ENCODE results near the gene NUTM1.
"Not testable (repeated sequence)": the region's sequence is repeated elsewhere in the genome, so short reads cannot be mapped to it uniquely, and the experiment has no call there.

Gene NUTM1

GRCh38 chr15:34348735-34349300 is 5.7 kb downstream of the NUTM1 start (continued):
- TF ChIP-seq REST (tag by site-specific recombination; IDR thresholded peaks at IDR 0.05) (no peak), ZNF645 (tag by site-specific recombination; IDR thresholded peaks at IDR 0.05) (no peak), ZNF529 (tag by site-specific recombination; IDR thresholded peaks at IDR 0.05; ENCODE audit: insufficient replicate concordance) (no peak), ZNF48 (tag by site-specific recombination; IDR thresholded peaks at IDR 0.05) (no peak), GLIS1 (tag by site-specific recombination; IDR thresholded peaks at IDR 0.05) (no peak), ZNF37A (tag by site-specific recombination; IDR thresholded peaks at IDR 0.05) (no peak), KLF1 (tag by site-specific recombination; IDR thresholded peaks at IDR 0.05) (no peak), GLI2 (tag by site-specific recombination; IDR thresholded peaks at IDR 0.05; ENCODE audit: borderline replicate concordance, low read depth) (no peak), ZBTB7A (tag by site-specific recombination; IDR thresholded peaks at IDR 0.05; ENCODE audit: low read depth) (no peak), ZNF629 (tag by site-specific recombination; IDR thresholded peaks at IDR 0.05) (no peak)

GRCh38 chr15:34349769-34350168 is 6.7 kb downstream of the NUTM1 start:
- Histone ChIP-seq H3K4me3 (ENCODE audit: low read depth, low read length) (no peak overlapping the region), H3K9me3 (ENCODE audit: control insufficient read depth, insufficient read depth, low read depth, low read length) (no peaks in the 10 kb centered on the region), H3K27ac (ENCODE audit: extremely low read depth, low read depth, low read length) (no peak overlapping the region), H3K36me3 (ENCODE audit: control insufficient read depth in 2 of 2, insufficient read depth in 1 of 2, low read length in 2 of 2) (no peaks in the 10 kb centered on the region), H3K4me1 (ENCODE audit: control insufficient read depth, insufficient read depth, low read length) (no peaks in the 10 kb centered on the region)
- ChIA-PET CTCF (interaction anchor here (0.6 to 0.9 kb wide), 2 partner anchors 19 to 108 kb away, joined by 3 read pairs; no protein-coding TSS in a partner anchor), POLR2A (no interaction called here)
- TF ChIP-seq ZNF174 (tag by site-specific recombination; IDR thresholded peaks at IDR 0.05) (no peak), ZNF449 (tag by site-specific recombination; IDR thresholded peaks at IDR 0.05) (no peak), ZNF146 (tag by site-specific recombination; IDR thresholded peaks at IDR 0.05) (no peak), ZNF792 (tag by site-specific recombination; IDR thresholded peaks at IDR 0.05) (no peak), ZNF202 (tag by site-specific recombination; IDR thresholded peaks at IDR 0.05; ENCODE audit: borderline replicate concordance) (no peak), HOXC10 (CRISPR knock-in tag; IDR thresholded peaks at IDR 0.05) (no peak), MEIS1 (CRISPR knock-in tag; IDR thresholded peaks at IDR 0.05; ENCODE audit: borderline replicate concordance) (no peak), ZNF138 (tag by site-specific recombination; IDR thresholded peaks at IDR 0.05; ENCODE audit: borderline replicate concordance) (no peak), ZNF354C (tag by site-specific recombination; IDR thresholded peaks at IDR 0.05; ENCODE audit: borderline replicate concordance, low read depth) (no peak), ZNF426 (tag by site-specific recombination; IDR thresholded peaks at IDR 0.05) (no peak), ZNF629 (tag by site-specific recombination; IDR thresholded peaks at IDR 0.05) (no peak)

- H3K4me1 ChIP-seq (ENCODE audit: control insufficient read depth, insufficient read depth, low read length); H3K27ac ChIP-seq (ENCODE audit: extremely low read depth, low read depth, low read length); CTCF ChIA-PET; POLR2A ChIA-PET; H3K4me3 ChIP-seq (ENCODE audit: low read depth, low read length); H3K36me3 ChIP-seq (ENCODE audit: control insufficient read depth in 2 of 2, insufficient read depth in 1 of 2, low read length in 2 of 2); H3K9me3 ChIP-seq (ENCODE audit: control insufficient read depth, insufficient read depth, low read depth, low read length): not testable (repeated sequence)
Observed at GRCh38 chr15:34352996-34353395, 9.9 kb downstream of the NUTM1 start.
